GM12873 (cell line): ENCODE data around the gene EIF5A2.

Source experiments
- CTCF ChIP-seq: IDR thresholded peaks from 2 replicates; pipeline ENCODE4 v1.5.1; 2012; ENCODE audit warnings: low read depth, mild to moderate bottlenecking, moderate library complexity, low read length, control low read depth; ENCODE audit not compliant: insufficient read depth; ENCODE audit errors: missing control alignments

Gene EIF5A2

GRCh38 chr3:170941551-170941950 lies 33.1 kb upstream of the EIF5A2 start:
- TF ChIP-seq CTCF, result no peak

GRCh38 chr3:170918715-170919114 lies 10.3 kb upstream of the EIF5A2 start:
- TF ChIP-seq CTCF, result no peak

GRCh38 chr3:170914690-170915089 lies 6.3 kb upstream of the EIF5A2 start:
- TF ChIP-seq CTCF, result no peak

- TF ChIP-seq CTCF, result no peak
Observed at GRCh38 chr3:170914212-170914611, 5.8 kb upstream of the EIF5A2 start.

- TF ChIP-seq CTCF, result no peak
Observed at GRCh38 chr3:170911051-170911450, 2.6 kb upstream of the EIF5A2 start.

GRCh38 chr3:170910542-170910941 lies 2.1 kb upstream of the EIF5A2 start:
- no peak for TF ChIP-seq CTCF

- no peak for TF ChIP-seq CTCF
Observed at GRCh38 chr3:170909129-170909903, 879 bp upstream of the EIF5A2 start.
